GM12878 (cell line): ENCODE measurements around the gene FBXW8. TPM values are rescaled to one million over a fixed set of nuclear protein-coding genes. Genes with fewer than 3 reads are reported as not detected.

Experiments used
- ATAC-seq: fragments of 200-7000 bp; cut with Tn5 transposase; 3 replicates; pipeline ENCODE4 v1.9.1; 2020; ENCODE audit warnings: mild to moderate bottlenecking, moderate library complexity
- BruUV-seq: library from RNA; stranded (reverse); fragments of 400-500 nt; replicated peaks from 2 replicates; lab custom pipeline; 2021; lab: Mats Ljungman, UMichigan
- CTCF ChIA-PET: fragments of 300-600 bp; sonication (Branson Sonifier 250); formaldehyde crosslinking; extraction: SDS; loops from one replicate; lab custom pipeline; 2021; ENCODE audit warnings: inconsistent platforms; lab: Yijun Ruan, JAX
- POLR2A ChIA-PET: fragments of 350-600 bp; formaldehyde crosslinking; extraction: SDS; loops from one replicate; lab custom pipeline; 2021; ENCODE audit warnings: inconsistent platforms; lab: Charles Lee
- RAD21 ChIA-PET: fragments of 300-600 bp; sonication (Branson Sonifier 250); formaldehyde crosslinking; loops from one replicate; lab custom pipeline; 2023; ENCODE audit warnings: antibody characterized with exemption; ENCODE audit not compliant: unreplicated experiment; lab: Charles Lee
- SMC1A ChIA-PET: fragments of 300-600 bp; sonication (Branson Sonifier 250); formaldehyde crosslinking; loops from one replicate; lab custom pipeline; 2023; ENCODE audit not compliant: unreplicated experiment, uncharacterized antibody; lab: Charles Lee
- DNase-seq: peaks from one replicate; pipeline ENCODE4 v3.0.0-alpha.2; 2011; ENCODE audit warnings: low read depth, low spot score
- FAIRE-seq: peaks from 3 replicates; lab custom pipeline; 2011; peaks lifted over from hg19 to GRCh38; lab: Jason Lieb, UNC
- H2AFZ ChIP-seq: 2 replicates; pipeline ENCODE4 v1.6.0; 2011; ENCODE audit warnings: low read depth, low read length, control low read depth; ENCODE audit not compliant: control insufficient read depth
- H3K27ac ChIP-seq: 2 replicates; pipeline ENCODE4 v1.5.1; 2011; ENCODE audit warnings: control low read depth; ENCODE audit not compliant: control insufficient read depth, insufficient read depth
- H3K27me3 ChIP-seq, 2 experiments: replicated peaks in 1 of 2; 2 replicates each; pipeline versions ENCODE4 v1.6.0 to v1.6.1; 2011; ENCODE audit warnings: low read length in 1 of 2; ENCODE audit not compliant: control insufficient read depth in 2 of 2, insufficient read depth in 2 of 2
- H3K36me3 ChIP-seq, 2 experiments: 2 replicates each; pipeline ENCODE4 v1.5.1; 2011; ENCODE audit warnings: low read length in 1 of 2; ENCODE audit not compliant: control insufficient read depth in 2 of 2, insufficient read depth in 2 of 2
- H3K4me1 ChIP-seq: 2 replicates; pipeline ENCODE4 v1.6.1; 2011; ENCODE audit warnings: mild to moderate bottlenecking, low read length, moderate library complexity, mixed read lengths; ENCODE audit not compliant: control insufficient read depth, insufficient read depth
- H3K4me2 ChIP-seq: 2 replicates; pipeline ENCODE4 v1.6.0; 2011; ENCODE audit warnings: control low read depth; ENCODE audit not compliant: control insufficient read depth, insufficient read depth
- H3K4me3 ChIP-seq: fragments of 200-600 bp; sonication (generic); 2 replicates; pipeline ENCODE4 v1.5.1; 2016
- H3K79me2 ChIP-seq: 2 replicates; pipeline ENCODE4 v1.6.0; 2011; ENCODE audit warnings: low read length; ENCODE audit not compliant: control insufficient read depth, insufficient read depth
- H3K9ac ChIP-seq: 2 replicates; pipeline ENCODE4 v1.8.0; 2011; ENCODE audit warnings: low read length, control low read depth, mixed read lengths; ENCODE audit not compliant: control insufficient read depth, insufficient read depth
- H3K9me3 ChIP-seq: replicated peaks from 3 replicates; pipeline ENCODE4 v1.5.1; 2011; ENCODE audit warnings: mild to moderate bottlenecking, low read length; ENCODE audit not compliant: control insufficient read depth, insufficient read depth
- H4K20me1 ChIP-seq: 2 replicates; pipeline ENCODE4 v1.6.0; 2011; ENCODE audit not compliant: control insufficient read depth, insufficient read depth
- CBX3 ChIP-seq: fragments of 200-600 bp; sonication (generic); IDR thresholded peaks from 2 replicates; pipeline ENCODE4 v1.6.1; 2016; ENCODE audit warnings: low read depth, borderline replicate concordance
- CBX5 ChIP-seq: sonication (generic); IDR thresholded peaks from 2 replicates; pipeline ENCODE4 v1.6.1; 2016; ENCODE audit warnings: low read depth, moderate library complexity, mild to moderate bottlenecking, inconsistent platforms
- EP300 ChIP-seq, 2 experiments: fragments of 150-350 bp in 1 of 2; IDR thresholded peaks; 2 replicates each; pipeline ENCODE4 v1.6.1; 2011 to 2012; ENCODE audit warnings: low read depth in 2 of 2, low read length in 2 of 2, borderline replicate concordance in 1 of 2, improper control_type of control experiment in 1 of 2, inconsistent platforms in 1 of 2; ENCODE audit not compliant: control insufficient read depth in 1 of 2
- HCFC1 ChIP-seq: fragments of 150-350 bp; IDR thresholded peaks from 2 replicates; pipeline ENCODE4 v1.6.1; 2014; ENCODE audit warnings: low read length
- MTA2 ChIP-seq: fragments of 450-650 bp; IDR thresholded peaks from 2 replicates; pipeline ENCODE4 v1.6.1; 2016; ENCODE audit warnings: low read depth, mild to moderate bottlenecking, moderate library complexity
- NR2C2 ChIP-seq: IDR thresholded peaks from 2 replicates; pipeline ENCODE4 v1.6.1; 2011; ENCODE audit warnings: borderline replicate concordance, low read depth; ENCODE audit not compliant: control insufficient read depth, insufficient read length
- PAX5 ChIP-seq: IDR thresholded peaks from 2 replicates; pipeline ENCODE4 v1.6.1; 2011; ENCODE audit warnings: low read depth, low read length, borderline replicate concordance
- PML ChIP-seq: IDR thresholded peaks from 2 replicates; pipeline ENCODE4 v1.6.1; 2012; ENCODE audit warnings: low read length, inconsistent platforms
- STAT3 ChIP-seq: IDR thresholded peaks from 2 replicates; pipeline ENCODE4 v1.6.1; 2011; ENCODE audit warnings: low read depth, low read length, improper control_type of control experiment
- TCF3 ChIP-seq: IDR thresholded peaks from 2 replicates; pipeline ENCODE4 v1.6.1; 2012; ENCODE audit warnings: low read depth, mild to moderate bottlenecking, low read length, borderline replicate concordance; ENCODE audit not compliant: insufficient read depth
- ZNF384 ChIP-seq: IDR thresholded peaks from 2 replicates; pipeline ENCODE4 v1.6.1; 2012; ENCODE audit warnings: low read depth, mild to moderate bottlenecking, low read length, improper control_type of control experiment, borderline replicate concordance
- ZNF622 ChIP-seq: fragments of 450-650 bp; IDR thresholded peaks from 2 replicates; pipeline ENCODE4 v1.6.1; 2017; ENCODE audit warnings: mild to moderate bottlenecking, inconsistent platforms
- WGBS: methylation state at CpG from one replicate; pipeline ENCODE4 v1.1.6; 2016; ENCODE audit warnings: low lambda C conversion rate; ENCODE audit not compliant: insufficient replicate concordance, insufficient coverage; ENCODE audit errors: missing lambda C conversion rate; 5-methylcytosine and 5-hydroxymethylcytosine counted together
- in situ Hi-C: fragments of 300-500 bp; cut with MboI; formaldehyde crosslinking; loops from 9 replicates; pipeline ENCODE4 v1.14.3; 2018; ENCODE audit warnings: mixed read lengths
- intact Hi-C: fragments of 100-400 bp; cut with micrococcal nuclease; formaldehyde crosslinking; loops from one replicate; pipeline ENCODE4 v1.14.2; 2022; ENCODE audit not compliant: unreplicated experiment
- polyA plus RNA-seq, 11 experiments: library from polyadenylated mRNA; depleted of rRNA in 4 of 11; unstranded in 6 of 11; stranded (reverse) in 5 of 11; fragments of >200 nt; fragmentation: Nextera tagmentation in 4 of 11; fragmentation: Illumina TruSeq in 1 of 11; extraction: Ambion mirVana in 4 of 11; extraction: Trizol in 1 of 11; gene quantifications; 1 replicate in 1 of 11; 2 replicates in 10 of 11; pipeline versions ENCODE4 v1.2.1 to v1.2.3, GENCODE V29; 2011 to 2016; ENCODE audit warnings: inconsistent platforms in 2 of 11, missing spikeins in 2 of 11, low read depth in 1 of 11
- total RNA-seq, 4 experiments: library from RNA; depleted of rRNA in 3 of 4; stranded (reverse); fragments of >200 nt in 3 of 4; fragmentation: Illumina TruSeq in 1 of 4; extraction: Trizol in 1 of 4; gene quantifications; 2 replicates each; pipeline versions ENCODE4 v1.2.1 to v1.2.3, GENCODE V29; 2013 to 2021
- TF ChIP-seq, protein P1 (sequence below): IDR thresholded peaks from 2 replicates; pipeline ENCODE4 v1.6.1; 2012; ENCODE audit warnings: low read depth, low read length, improper control_type of control experiment
- TF ChIP-seq, protein P2 (sequence below): fragments of 450-650 bp; formaldehyde crosslinking; IDR thresholded peaks from 2 replicates; pipeline ENCODE4 v1.4.0; 2020; ENCODE audit warnings: mild to moderate bottlenecking, moderate library complexity
- TF ChIP-seq, protein P3 (sequence below): fragments of 450-650 bp; formaldehyde crosslinking; IDR thresholded peaks from 2 replicates; pipeline ENCODE4 v1.4.0; 2022; ENCODE audit warnings: mild to moderate bottlenecking, moderate library complexity
- TF ChIP-seq, protein P4 (sequence below): IDR thresholded peaks from 2 replicates; pipeline ENCODE4 v1.6.1; 2011; ENCODE audit warnings: low read depth, low read length, improper control_type of control experiment, borderline replicate concordance

FBXW8 gene
- total and polyA plus RNA-seq, 10 of the 15 experiments (the other 5 are each of a cell fraction or from before 2014, with no cell fraction given) = 0.49 to 7.5 (median 4.4) TPM

DNA sequence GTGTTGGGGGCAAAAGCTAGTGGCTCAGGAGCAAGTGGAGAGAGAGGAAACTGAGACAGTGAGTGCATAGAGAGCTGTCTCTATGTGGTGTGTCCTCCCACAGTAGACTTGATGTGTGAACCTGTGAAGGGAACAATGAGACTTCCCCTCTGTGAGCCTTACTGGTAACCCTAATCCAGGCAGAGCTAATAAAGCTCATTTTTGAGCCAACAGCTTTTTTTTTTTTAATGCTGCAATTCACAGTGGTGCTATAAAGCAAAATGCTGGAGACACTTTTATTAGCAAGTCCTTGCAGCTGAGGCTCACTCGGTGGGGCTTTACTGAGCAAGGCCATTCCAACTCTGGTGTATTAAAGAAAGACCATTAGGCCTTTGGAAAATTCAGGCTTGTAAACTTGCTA is 26.9 kb downstream of the FBXW8 start:
- Histone ChIP-seq H3K27me3 (no peaks in the 10 kb centered on the region), H2AFZ (no peak overlapping the region), H3K4me1 (no peaks in the 10 kb centered on the region), H3K9me3 (no peaks in the 10 kb centered on the region; the same call in 2 of the 3 replicates), H3K4me3 (no peak overlapping the region), H3K27ac (no peak overlapping the region), H4K20me1 (no peaks in the 10 kb centered on the region; the same call in 1 of the 2 replicates), H3K79me2 (no peaks in the 10 kb centered on the region), H3K36me3 (no peaks in the 10 kb centered on the region; a peak in 1 of 4 replicates), H3K4me2 (no peak overlapping the region), H3K9ac (no peak overlapping the region)
- CTCF ChIA-PET = no interaction called here
- BruUV-seq = no TSS peak
- SMC1A ChIA-PET = interaction anchor here (0.6 kb wide), 1 partner anchor 75 kb away, joined by 3 read pairs; no protein-coding TSS in a partner anchor
- POLR2A ChIA-PET = no interaction called here
- ATAC-seq (no peak), DNase-seq (no peak), FAIRE-seq (no peak)
- intact Hi-C loops (no loop called here), in situ Hi-C loops (no loop called here)
- RAD21 ChIA-PET = no interaction called here
- WGBS = 95% methylated on average over 1 of the region's 1 CpG
- TF ChIP-seq HCFC1 (no peak), NR2C2 (no peak), PML (no peak), PAX5 (no peak), STAT3 (no peak), ZNF622 (no peak), MTA2 (no peak), EP300 (IDR thresholded peaks at IDR 0.05; ENCODE audit: borderline replicate concordance in 1 of 2, control insufficient read depth in 1 of 2, low read depth in 2 of 2, low read length in 2 of 2) (no peak), ZNF384 (no peak), CBX3 (no peak), CBX5 (no peak), TCF3 (no peak)
- TF ChIP-seq, protein P1, sequence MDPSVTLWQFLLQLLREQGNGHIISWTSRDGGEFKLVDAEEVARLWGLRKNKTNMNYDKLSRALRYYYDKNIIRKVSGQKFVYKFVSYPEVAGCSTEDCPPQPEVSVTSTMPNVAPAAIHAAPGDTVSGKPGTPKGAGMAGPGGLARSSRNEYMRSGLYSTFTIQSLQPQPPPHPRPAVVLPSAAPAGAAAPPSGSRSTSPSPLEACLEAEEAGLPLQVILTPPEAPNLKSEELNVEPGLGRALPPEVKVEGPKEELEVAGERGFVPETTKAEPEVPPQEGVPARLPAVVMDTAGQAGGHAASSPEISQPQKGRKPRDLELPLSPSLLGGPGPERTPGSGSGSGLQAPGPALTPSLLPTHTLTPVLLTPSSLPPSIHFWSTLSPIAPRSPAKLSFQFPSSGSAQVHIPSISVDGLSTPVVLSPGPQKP = no peak
- TF ChIP-seq, protein P2, sequence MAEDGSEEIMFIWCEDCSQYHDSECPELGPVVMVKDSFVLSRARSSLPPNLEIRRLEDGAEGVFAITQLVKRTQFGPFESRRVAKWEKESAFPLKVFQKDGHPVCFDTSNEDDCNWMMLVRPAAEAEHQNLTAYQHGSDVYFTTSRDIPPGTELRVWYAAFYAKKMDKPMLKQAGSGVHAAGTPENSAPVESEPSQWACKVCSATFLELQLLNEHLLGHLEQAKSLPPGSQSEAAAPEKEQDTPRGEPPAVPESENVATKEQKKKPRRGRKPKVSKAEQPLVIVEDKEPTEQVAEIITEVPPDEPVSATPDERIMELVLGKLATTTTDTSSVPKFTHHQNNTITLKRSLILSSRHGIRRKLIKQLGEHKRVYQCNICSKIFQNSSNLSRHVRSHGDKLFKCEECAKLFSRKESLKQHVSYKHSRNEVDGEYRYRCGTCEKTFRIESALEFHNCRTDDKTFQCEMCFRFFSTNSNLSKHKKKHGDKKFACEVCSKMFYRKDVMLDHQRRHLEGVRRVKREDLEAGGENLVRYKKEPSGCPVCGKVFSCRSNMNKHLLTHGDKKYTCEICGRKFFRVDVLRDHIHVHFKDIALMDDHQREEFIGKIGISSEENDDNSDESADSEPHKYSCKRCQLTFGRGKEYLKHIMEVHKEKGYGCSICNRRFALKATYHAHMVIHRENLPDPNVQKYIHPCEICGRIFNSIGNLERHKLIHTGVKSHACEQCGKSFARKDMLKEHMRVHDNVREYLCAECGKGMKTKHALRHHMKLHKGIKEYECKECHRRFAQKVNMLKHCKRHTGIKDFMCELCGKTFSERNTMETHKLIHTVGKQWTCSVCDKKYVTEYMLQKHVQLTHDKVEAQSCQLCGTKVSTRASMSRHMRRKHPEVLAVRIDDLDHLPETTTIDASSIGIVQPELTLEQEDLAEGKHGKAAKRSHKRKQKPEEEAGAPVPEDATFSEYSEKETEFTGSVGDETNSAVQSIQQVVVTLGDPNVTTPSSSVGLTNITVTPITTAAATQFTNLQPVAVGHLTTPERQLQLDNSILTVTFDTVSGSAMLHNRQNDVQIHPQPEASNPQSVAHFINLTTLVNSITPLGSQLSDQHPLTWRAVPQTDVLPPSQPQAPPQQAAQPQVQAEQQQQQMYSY (CRISPR knock-in tag) = no peak
- TF ChIP-seq, protein P3, sequence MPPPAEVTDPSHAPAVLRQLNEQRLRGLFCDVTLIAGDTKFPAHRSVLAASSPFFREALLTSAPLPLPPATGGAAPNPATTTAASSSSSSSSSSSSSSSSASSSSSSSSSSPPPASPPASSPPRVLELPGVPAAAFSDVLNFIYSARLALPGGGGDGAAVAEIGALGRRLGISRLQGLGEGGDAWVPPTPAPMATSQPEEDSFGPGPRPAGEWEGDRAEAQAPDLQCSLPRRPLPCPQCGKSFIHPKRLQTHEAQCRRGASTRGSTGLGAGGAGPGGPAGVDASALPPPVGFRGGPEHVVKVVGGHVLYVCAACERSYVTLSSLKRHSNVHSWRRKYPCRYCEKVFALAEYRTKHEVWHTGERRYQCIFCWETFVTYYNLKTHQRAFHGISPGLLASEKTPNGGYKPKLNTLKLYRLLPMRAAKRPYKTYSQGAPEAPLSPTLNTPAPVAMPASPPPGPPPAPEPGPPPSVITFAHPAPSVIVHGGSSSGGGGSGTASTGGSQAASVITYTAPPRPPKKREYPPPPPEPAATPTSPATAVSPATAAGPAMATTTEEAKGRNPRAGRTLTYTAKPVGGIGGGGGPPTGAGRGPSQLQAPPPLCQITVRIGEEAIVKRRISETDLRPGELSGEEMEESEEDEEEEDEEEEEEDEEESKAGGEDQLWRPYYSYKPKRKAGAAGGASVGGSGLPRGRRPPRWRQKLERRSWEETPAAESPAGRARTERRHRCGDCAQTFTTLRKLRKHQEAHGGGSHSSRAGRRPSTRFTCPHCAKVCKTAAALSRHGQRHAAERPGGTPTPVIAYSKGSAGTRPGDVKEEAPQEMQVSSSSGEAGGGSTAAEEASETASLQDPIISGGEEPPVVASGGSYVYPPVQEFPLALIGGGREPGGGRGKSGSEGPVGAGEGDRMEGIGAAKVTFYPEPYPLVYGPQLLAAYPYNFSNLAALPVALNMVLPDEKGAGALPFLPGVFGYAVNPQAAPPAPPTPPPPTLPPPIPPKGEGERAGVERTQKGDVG (CRISPR knock-in tag) = no peak
- TF ChIP-seq, protein P4, sequence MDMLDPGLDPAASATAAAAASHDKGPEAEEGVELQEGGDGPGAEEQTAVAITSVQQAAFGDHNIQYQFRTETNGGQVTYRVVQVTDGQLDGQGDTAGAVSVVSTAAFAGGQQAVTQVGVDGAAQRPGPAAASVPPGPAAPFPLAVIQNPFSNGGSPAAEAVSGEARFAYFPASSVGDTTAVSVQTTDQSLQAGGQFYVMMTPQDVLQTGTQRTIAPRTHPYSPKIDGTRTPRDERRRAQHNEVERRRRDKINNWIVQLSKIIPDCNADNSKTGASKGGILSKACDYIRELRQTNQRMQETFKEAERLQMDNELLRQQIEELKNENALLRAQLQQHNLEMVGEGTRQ = no peak
